Keratinocyte (primary cell): Measurements from ENCODE around the gene DMD. TPM values are rescaled to one million over a fixed set of nuclear protein-coding genes. Genes with fewer than 3 reads are reported as not detected.

Experiments
- DNase-seq: peaks from one replicate; pipeline ENCODE4 v3.0.0-alpha.2; 2011; ENCODE audit warnings: low read depth, missing footprints, low spot score
- FAIRE-seq: peaks from 2 replicates; lab custom pipeline; 2011; peaks lifted over from hg19 to GRCh38; lab: Jason Lieb, UNC
- H2AFZ ChIP-seq: 2 replicates; pipeline ENCODE4 v1.6.0; 2012; ENCODE audit warnings: low read length, control low read depth, inconsistent platforms; ENCODE audit not compliant: control insufficient read depth
- H3K27ac ChIP-seq: 2 replicates; pipeline ENCODE4 v1.5.1; 2011; ENCODE audit warnings: low read length; ENCODE audit not compliant: control insufficient read depth, insufficient read depth
- H3K27me3 ChIP-seq: 3 replicates; pipeline ENCODE4 v1.6.0; 2011; ENCODE audit warnings: low read length; ENCODE audit not compliant: control insufficient read depth, insufficient read depth; ENCODE audit errors: extremely low read depth
- H3K36me3 ChIP-seq, 2 experiments: 2 replicates in 1 of 2; 3 replicates in 1 of 2; pipeline ENCODE4 v1.5.1; 2011; ENCODE audit warnings: low read length in 2 of 2, mild to moderate bottlenecking in 1 of 2; ENCODE audit not compliant: control insufficient read depth in 2 of 2, insufficient read depth in 2 of 2; ENCODE audit errors: extremely low read depth in 1 of 2
- H3K4me1 ChIP-seq: 3 replicates; pipeline ENCODE4 v1.5.1; 2011; ENCODE audit warnings: low read length; ENCODE audit not compliant: control insufficient read depth, insufficient read depth; ENCODE audit errors: extremely low read depth
- H3K4me2 ChIP-seq: 3 replicates; pipeline ENCODE4 v1.6.0; 2011; ENCODE audit warnings: low read depth, low read length; ENCODE audit not compliant: control insufficient read depth, insufficient read depth; ENCODE audit errors: extremely low read depth
- H3K4me3 ChIP-seq, 3 experiments: fragments of 200-600 bp in 1 of 3; sonication (generic) in 1 of 3; 2 replicates in 2 of 3; 3 replicates in 1 of 3; pipeline ENCODE4 v1.5.1; 2011 to 2016; ENCODE audit warnings: low read length in 3 of 3, mild to moderate bottlenecking in 3 of 3, control low read depth in 2 of 3, inconsistent platforms in 1 of 3, low read depth in 1 of 3, mixed read lengths in 1 of 3, mixed run types in 1 of 3, moderate library complexity in 1 of 3; ENCODE audit not compliant: control insufficient read depth in 2 of 3, insufficient read depth in 2 of 3; ENCODE audit errors: extremely low read depth in 1 of 3
- H3K79me2 ChIP-seq: 2 replicates; pipeline ENCODE4 v1.6.0; 2012; ENCODE audit warnings: low read length; ENCODE audit not compliant: control insufficient read depth, insufficient read depth
- H3K9ac ChIP-seq: 3 replicates; pipeline ENCODE4 v1.6.0; 2011; ENCODE audit warnings: low read length; ENCODE audit not compliant: control insufficient read depth, insufficient read depth; ENCODE audit errors: extremely low read depth
- H3K9me1 ChIP-seq: 3 replicates; pipeline ENCODE4 v1.6.0; 2011; ENCODE audit warnings: low read length; ENCODE audit not compliant: control insufficient read depth, insufficient read depth; ENCODE audit errors: extremely low read depth
- H3K9me3 ChIP-seq: 2 replicates; pipeline ENCODE4 v1.5.1; 2012; ENCODE audit warnings: low read depth, low read length; ENCODE audit not compliant: control insufficient read depth
- H4K20me1 ChIP-seq: 3 replicates; pipeline ENCODE4 v1.6.0; 2011; ENCODE audit warnings: low read length; ENCODE audit not compliant: control insufficient read depth, insufficient read depth; ENCODE audit errors: extremely low read depth
- CTCF ChIP-seq, 3 experiments: IDR thresholded peaks in 1 of 3; conservative IDR thresholded peaks in 1 of 3; optimal IDR thresholded peaks in 1 of 3; 2 replicates in 2 of 3; 3 replicates in 1 of 3; pipeline versions ENCODE3 to v1.5.1; 2011; ENCODE audit warnings: low read length in 3 of 3, mild to moderate bottlenecking in 3 of 3, moderate library complexity in 2 of 3, control low read depth in 1 of 3, inconsistent platforms in 1 of 3; ENCODE audit not compliant: insufficient read depth in 2 of 3; ENCODE audit errors: extremely low read depth in 1 of 3
- EZH2 ChIP-seq: IDR thresholded peaks from one replicate; pipeline ENCODE4 v1.6.1; 2012; ENCODE audit warnings: inconsistent platforms, mild to moderate bottlenecking, low read length, moderate library complexity
- dilution Hi-C: fragments of 300-500 bp; cut with MboI; formaldehyde crosslinking; loops from one replicate; pipeline ENCODE4 v1.7.0; 2020; ENCODE audit warnings: low sequenced_read_pairs; ENCODE audit not compliant: extremely low pct_ligation_motif_present
- polyA plus RNA-seq, 5 experiments: library from polyadenylated mRNA; depleted of rRNA in 3 of 5; stranded (reverse) in 3 of 5; stranded (forward) in 1 of 5; unstranded in 1 of 5; fragments of >200 nt; gene quantifications; 1 replicate in 1 of 5; 2 replicates in 3 of 5; 3 replicates in 1 of 5; pipeline versions ENCODE4 v1.2.1 to v1.2.3, GENCODE V29; 2011 to 2012; ENCODE audit warnings: missing spikeins in 2 of 5, low read depth in 1 of 5, low replicate concordance in 1 of 5

DMD gene
- polyA plus RNA-seq, 1 donor (not counting 4 experiments of a cell fraction or from before 2014, with no cell fraction given) = 8.9 TPM

- no peak overlapping the region for H2AFZ ChIP-seq
- H3K9me3 ChIP-seq = no peaks in the 10 kb centered on the region
- dilution Hi-C loops = no loop called here
- H4K20me1 ChIP-seq = no peaks in the 10 kb centered on the region
- no peaks in the 10 kb centered on the region for H3K79me2 ChIP-seq
- FAIRE-seq (no peak), DNase-seq (no peak)
- no peaks in the 10 kb centered on the region for H3K4me1 ChIP-seq
- H3K36me3 ChIP-seq = no peaks in the 10 kb centered on the region
- no peak overlapping the region for H3K4me3 ChIP-seq
- TF ChIP-seq EZH2 = no peak
- no peak for TF ChIP-seq CTCF (optimal IDR thresholded peaks at IDR 0.05 in 1 of 3, IDR thresholded peaks at IDR 0.05 in 1 of 3, conservative IDR thresholded peaks at IDR 0.05 in 1 of 3; ENCODE audit: extremely low read depth in 1 of 3, insufficient read depth in 2 of 3, low read length in 3 of 3)
- H3K27ac ChIP-seq = no peak overlapping the region
- H3K4me2 ChIP-seq = no peak overlapping the region
- H3K27me3 ChIP-seq = no peaks in the 10 kb centered on the region
- no peak overlapping the region for H3K9ac ChIP-seq
- H3K9me1 ChIP-seq = no peaks in the 10 kb centered on the region
Measured at GRCh38 chrX:31854716-31855115, 1356.6 kb downstream of the DMD start.

- TF ChIP-seq CTCF (optimal IDR thresholded peaks at IDR 0.05 in 1 of 3, IDR thresholded peaks at IDR 0.05 in 1 of 3, conservative IDR thresholded peaks at IDR 0.05 in 1 of 3; ENCODE audit: extremely low read depth in 1 of 3, insufficient read depth in 2 of 3, low read length in 3 of 3) = no peak
- TF ChIP-seq EZH2 = no peak
- H3K4me2 ChIP-seq = no peak overlapping the region
- no peak overlapping the region for H2AFZ ChIP-seq
- H4K20me1 ChIP-seq = no peaks in the 10 kb centered on the region
- dilution Hi-C loops = no loop called here
- no peaks in the 10 kb centered on the region for H3K9me3 ChIP-seq
- no peak overlapping the region for H3K4me3 ChIP-seq
- no peak for FAIRE-seq
- no peak overlapping the region for H3K9ac ChIP-seq
- no peaks in the 10 kb centered on the region for H3K36me3 ChIP-seq
- no peaks in the 10 kb centered on the region for H3K9me1 ChIP-seq
- no peak for DNase-seq
- no peaks in the 10 kb centered on the region for H3K79me2 ChIP-seq
- H3K27ac ChIP-seq = no peak overlapping the region
- no peaks in the 10 kb centered on the region for H3K27me3 ChIP-seq
- H3K4me1 ChIP-seq = no peaks in the 10 kb centered on the region
Measured at GRCh38 chrX:31851761-31852160, 1359.6 kb downstream of the DMD start.
